ENCODE measurements around the gene DIAPH2. TPM values are rescaled to one million over a fixed set of nuclear protein-coding genes. Genes with fewer than 3 reads are reported as not detected.

The DIAPH2 gene
- total and polyA plus RNA-seq, 9 of the 15 experiments (the other 6 are each of a cell fraction or from before 2014, with no cell fraction given), result 0.01 to 0.18 (median 0.07) TPM; not detected in 1

DNA sequence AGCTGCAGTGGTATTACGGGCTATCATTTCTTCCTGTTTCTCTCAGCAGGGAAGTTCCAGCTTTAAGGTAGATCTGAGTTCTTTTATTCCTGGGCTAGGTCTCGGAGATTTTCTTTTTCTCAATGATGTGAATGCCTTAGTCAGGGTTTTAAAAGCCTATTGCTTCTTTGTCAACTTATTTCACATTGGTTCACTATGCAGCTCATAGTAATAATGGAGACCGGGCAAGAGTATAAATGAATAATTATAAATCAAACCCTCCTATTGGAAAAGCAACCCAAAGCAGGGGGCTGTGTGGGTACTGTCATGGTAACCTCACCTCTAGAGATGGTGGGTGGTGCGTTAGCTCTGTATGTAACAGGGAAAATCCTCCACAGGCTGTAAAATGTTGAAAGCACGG lies 762.7 kb downstream of the DIAPH2 start:
- no peak overlapping the region for H3K4me2 ChIP-seq (ENCODE audit: insufficient read depth, low read length)
- H3K4me3 ChIP-seq, result no peak overlapping the region
- POLR2A ChIA-PET, result no interaction called here
- 2% methylated on average over 5 of the region's 5 CpGs for WGBS (ENCODE audit: insufficient coverage, low coverage, missing lambda C conversion rate)
- no peaks in the 10 kb centered on the region for H4K20me1 ChIP-seq (replicated peaks; ENCODE audit: control insufficient read depth, insufficient read depth, low read length)
- no peak for TF ChIP-seq CBX2 (IDR thresholded peaks at IDR 0.05; ENCODE audit: insufficient read depth, low read length, poor library complexity, severe bottlenecking)
- TF ChIP-seq KAT2B (IDR thresholded peaks at IDR 0.05; ENCODE audit: low read depth, low read length), result no peak
- H3K27ac ChIP-seq (ENCODE audit: extremely low read depth, low read depth, low read length), result no peak overlapping the region
- no peak for DNase-seq (ENCODE audit: extremely low read depth in 1 of 4, low spot score in 3 of 4)
- intact Hi-C loops (cut with micrococcal nuclease), result no loop called here
- CTCF ChIA-PET (ENCODE audit: low intra/inter-chr PET ratio), result no interaction called here
- no peaks in the 10 kb centered on the region for H3K27me3 ChIP-seq (ENCODE audit: control insufficient read depth in 2 of 2, insufficient read depth in 2 of 2, low read length in 2 of 2)
- in situ Hi-C loops (cut with MboI), result no loop called here
- H3K9me3 ChIP-seq (replicated peaks; ENCODE audit: control insufficient read depth, insufficient read depth, low read depth, low read length), result no peaks in the 10 kb centered on the region
- no peak overlapping the region for H3K9ac ChIP-seq (ENCODE audit: insufficient read depth in 1 of 2, low read depth in 2 of 2, low read length in 2 of 2)
- FAIRE-seq, result no peak
- BruUV-seq (replicated peaks), result no TSS peak
- no peaks in the 10 kb centered on the region for H3K36me3 ChIP-seq (ENCODE audit: control insufficient read depth, insufficient read depth, low read length)
- H3K79me2 ChIP-seq (ENCODE audit: control insufficient read depth, insufficient read depth, low read length), result no peaks in the 10 kb centered on the region
- no peak overlapping the region for H2AFZ ChIP-seq (ENCODE audit: low read depth, low read length)
- no peak for ATAC-seq
- H3K9me1 ChIP-seq (ENCODE audit: control insufficient read depth, insufficient read depth, low read length), result no peaks in the 10 kb centered on the region
- no peaks in the 10 kb centered on the region for H3K4me1 ChIP-seq (replicated peaks in 1 of 2; ENCODE audit: control insufficient read depth in 2 of 2, insufficient read depth in 2 of 2, low read length in 2 of 2)

DNA sequence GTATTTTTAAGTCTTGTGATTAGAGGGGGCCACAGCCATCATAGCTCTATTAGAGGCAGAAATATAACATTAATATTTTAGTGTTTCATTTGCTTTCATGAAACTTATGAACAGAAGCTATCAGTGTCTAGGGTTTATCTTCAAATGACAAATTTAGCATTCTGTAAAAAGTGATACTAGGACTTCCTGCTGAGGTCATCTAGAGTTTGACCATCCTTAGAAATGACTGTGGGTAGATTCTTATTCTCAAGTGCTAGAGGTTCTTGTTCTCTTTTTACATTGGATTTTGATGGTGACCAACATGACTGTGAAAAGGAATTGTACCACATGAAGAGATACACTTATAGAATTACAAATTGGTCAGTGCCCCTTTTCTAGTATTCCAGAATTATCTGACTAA lies 767.6 kb downstream of the DIAPH2 start:
- no peak overlapping the region for H3K4me3 ChIP-seq
- H3K9me3 ChIP-seq (replicated peaks; ENCODE audit: control insufficient read depth, insufficient read depth, low read depth, low read length), result no peaks in the 10 kb centered on the region
- DNase-seq (ENCODE audit: extremely low read depth in 1 of 4, low spot score in 3 of 4), result no peak
- no peak overlapping the region for H3K27ac ChIP-seq (ENCODE audit: extremely low read depth, low read depth, low read length)
- CTCF ChIA-PET (ENCODE audit: low intra/inter-chr PET ratio), result no interaction called here
- no peaks in the 10 kb centered on the region for H3K9me1 ChIP-seq (ENCODE audit: control insufficient read depth, insufficient read depth, low read length)
- no peak overlapping the region for H3K9ac ChIP-seq (ENCODE audit: insufficient read depth in 1 of 2, low read depth in 2 of 2, low read length in 2 of 2)
- FAIRE-seq, result no peak
- no peak for ATAC-seq
- POLR2A ChIA-PET, result interaction anchor here (0.6 kb wide), 1 partner anchor 150 kb away, joined by 3 read pairs; no protein-coding TSS in a partner anchor
- no peak overlapping the region for H2AFZ ChIP-seq (ENCODE audit: low read depth, low read length)
- H3K79me2 ChIP-seq (ENCODE audit: control insufficient read depth, insufficient read depth, low read length), result no peaks in the 10 kb centered on the region
- H3K4me2 ChIP-seq (ENCODE audit: insufficient read depth, low read length), result no peak overlapping the region
- no peaks in the 10 kb centered on the region for H3K27me3 ChIP-seq (ENCODE audit: control insufficient read depth in 2 of 2, insufficient read depth in 2 of 2, low read length in 2 of 2)
- no peaks in the 10 kb centered on the region for H4K20me1 ChIP-seq (replicated peaks; ENCODE audit: control insufficient read depth, insufficient read depth, low read length)
- no peaks in the 10 kb centered on the region for H3K4me1 ChIP-seq (replicated peaks in 1 of 2; ENCODE audit: control insufficient read depth in 2 of 2, insufficient read depth in 2 of 2, low read length in 2 of 2)
- no peak for TF ChIP-seq ZNF384 (IDR thresholded peaks at IDR 0.05; ENCODE audit: low read depth, low read length)
- TF ChIP-seq POLR2A (conservative IDR thresholded peaks at IDR 0.05), result no peak
- no peaks in the 10 kb centered on the region for H3K36me3 ChIP-seq (ENCODE audit: control insufficient read depth, insufficient read depth, low read length)
- in situ Hi-C loops (cut with MboI), result no loop called here
- intact Hi-C loops (cut with micrococcal nuclease), result no loop called here
- BruUV-seq (replicated peaks), result no TSS peak
